ENCODE measurements around the gene CTPS2. TPM values are rescaled to one million over a fixed set of nuclear protein-coding genes. Genes with fewer than 3 reads are reported as not detected.

CTPS2 gene
- polyA plus RNA-seq, 3 donors = 1.4 to 3.4 (median 2.8) TPM

DNA sequence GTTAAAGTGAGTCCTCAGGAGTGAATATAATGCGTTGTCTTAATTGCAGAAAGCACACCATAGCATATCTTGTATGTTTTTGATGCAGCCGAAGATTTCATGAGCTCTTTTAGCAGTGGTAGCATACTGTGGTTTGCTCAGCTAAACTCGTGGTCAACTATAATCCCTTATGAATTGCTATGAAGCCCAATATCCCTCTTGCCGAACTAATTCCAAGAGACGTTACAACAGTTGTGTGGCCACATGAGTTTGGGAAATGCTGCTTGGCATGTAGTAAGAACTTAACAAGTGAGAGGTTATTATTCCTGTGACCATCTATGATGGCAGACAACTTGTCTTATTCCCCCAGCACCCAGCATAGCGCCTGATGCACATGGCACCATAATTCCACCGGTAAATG, 37.7 kb upstream of the CTPS2 start:
- intact Hi-C loops (cut with micrococcal nuclease) = no loop called here
- no peak overlapping the region for H3K4me2 ChIP-seq (replicated peaks; ENCODE audit: extremely low read depth, low read length, poor library complexity, severe bottlenecking)
- DNase-seq = no peak
- Mint-ChIP-seq H3K27me3 (ENCODE audit: low read depth in 3 of 3) (peaks cover 0 to 39% (median 0%) of the 10 kb centered on the region in 3 donors), H3K27ac (no peak overlapping the region), H3K9me3 (no peaks in the 10 kb centered on the region), H3K4me1 (no peaks in the 10 kb centered on the region), H3K36me3 (peaks cover 42 to 63% of the 10 kb centered on the region in 2 donors), H3K4me3 (no peak overlapping the region)
- no peak overlapping the region for H2AFZ ChIP-seq (ENCODE audit: insufficient read depth, low read depth, low read length, poor library complexity, severe bottlenecking)
- no peak overlapping the region for H3K27ac ChIP-seq (ENCODE audit: low read depth in 1 of 2, low read length in 2 of 2)
- H3K79me2 ChIP-seq (ENCODE audit: insufficient read depth, low read length) = no peaks in the 10 kb centered on the region
- peaks cover 39 to 63% of the 10 kb centered on the region in 2 donors for H3K36me3 ChIP-seq (replicated peaks in 1 of 2; ENCODE audit: control insufficient read depth in 1 of 2, insufficient read depth in 2 of 2, low read length in 2 of 2)
- no peaks in the 10 kb centered on the region for H4K20me1 ChIP-seq (ENCODE audit: insufficient read depth, low read length)
- no peaks in the 10 kb centered on the region for H3K4me1 ChIP-seq (ENCODE audit: control insufficient read depth in 1 of 2, insufficient read depth in 2 of 2, low read length in 2 of 2)
- no peaks in the 10 kb centered on the region for H3K9me3 ChIP-seq (replicated peaks in 1 of 2; ENCODE audit: control insufficient read depth in 1 of 2, insufficient read depth in 1 of 2, low read length in 2 of 2)
- H3K4me3 ChIP-seq (replicated peaks in 1 of 3; ENCODE audit: low read depth in 2 of 3, low read length in 3 of 3) = no peak overlapping the region
- no peak overlapping the region for H3K9ac ChIP-seq (ENCODE audit: insufficient read depth, low read length, poor library complexity, severe bottlenecking)
- H3K27me3 ChIP-seq (ENCODE audit: control insufficient read depth in 2 of 2, insufficient read depth in 2 of 2, low read length in 2 of 2) = no peaks in the 10 kb centered on the region
- WGBS (ENCODE audit: insufficient coverage) = no CpG with 5 or more reads among the region's 7 CpGs
- TF ChIP-seq, protein P1, sequence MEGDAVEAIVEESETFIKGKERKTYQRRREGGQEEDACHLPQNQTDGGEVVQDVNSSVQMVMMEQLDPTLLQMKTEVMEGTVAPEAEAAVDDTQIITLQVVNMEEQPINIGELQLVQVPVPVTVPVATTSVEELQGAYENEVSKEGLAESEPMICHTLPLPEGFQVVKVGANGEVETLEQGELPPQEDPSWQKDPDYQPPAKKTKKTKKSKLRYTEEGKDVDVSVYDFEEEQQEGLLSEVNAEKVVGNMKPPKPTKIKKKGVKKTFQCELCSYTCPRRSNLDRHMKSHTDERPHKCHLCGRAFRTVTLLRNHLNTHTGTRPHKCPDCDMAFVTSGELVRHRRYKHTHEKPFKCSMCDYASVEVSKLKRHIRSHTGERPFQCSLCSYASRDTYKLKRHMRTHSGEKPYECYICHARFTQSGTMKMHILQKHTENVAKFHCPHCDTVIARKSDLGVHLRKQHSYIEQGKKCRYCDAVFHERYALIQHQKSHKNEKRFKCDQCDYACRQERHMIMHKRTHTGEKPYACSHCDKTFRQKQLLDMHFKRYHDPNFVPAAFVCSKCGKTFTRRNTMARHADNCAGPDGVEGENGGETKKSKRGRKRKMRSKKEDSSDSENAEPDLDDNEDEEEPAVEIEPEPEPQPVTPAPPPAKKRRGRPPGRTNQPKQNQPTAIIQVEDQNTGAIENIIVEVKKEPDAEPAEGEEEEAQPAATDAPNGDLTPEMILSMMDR (IDR thresholded peaks at IDR 0.05) = no peak

DNA sequence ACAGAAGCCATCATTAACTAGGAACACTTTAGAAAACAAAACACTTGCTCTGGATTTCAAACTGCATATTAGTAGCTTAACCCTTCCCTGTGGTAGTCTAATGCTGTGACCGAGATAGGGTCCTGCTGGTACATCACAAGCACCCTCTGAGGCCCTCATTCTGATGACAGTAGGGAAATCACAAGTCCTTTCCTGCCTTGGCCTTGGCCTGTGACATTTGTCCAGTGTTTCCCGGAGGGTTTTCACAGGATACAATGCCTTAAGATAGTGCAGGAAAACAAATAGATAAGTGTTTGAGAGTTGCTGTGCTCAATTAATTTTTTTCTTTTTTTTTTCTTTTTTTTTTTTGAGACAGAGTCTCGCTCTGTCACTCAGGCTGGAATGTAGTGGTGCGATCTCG, 36.0 kb upstream of the CTPS2 start:
- Mint-ChIP-seq H3K9me3 (no peaks in the 10 kb centered on the region), H3K36me3 (peaks cover 42 to 70% of the 10 kb centered on the region in 2 donors), H3K27ac (no peak overlapping the region), H3K27me3 (ENCODE audit: low read depth in 3 of 3) (peaks cover 0 to 32% (median 0%) of the 10 kb centered on the region in 3 donors), H3K4me1 (no peaks in the 10 kb centered on the region), H3K4me3 (no peak overlapping the region)
- no peaks in the 10 kb centered on the region for H3K9me3 ChIP-seq (replicated peaks in 1 of 2; ENCODE audit: control insufficient read depth in 1 of 2, insufficient read depth in 1 of 2, low read length in 2 of 2)
- no peaks in the 10 kb centered on the region for H3K4me1 ChIP-seq (ENCODE audit: control insufficient read depth in 1 of 2, insufficient read depth in 2 of 2, low read length in 2 of 2)
- no peaks in the 10 kb centered on the region for H4K20me1 ChIP-seq (ENCODE audit: insufficient read depth, low read length)
- no peaks in the 10 kb centered on the region for H3K79me2 ChIP-seq (ENCODE audit: insufficient read depth, low read length)
- no peak overlapping the region for H3K9ac ChIP-seq (ENCODE audit: insufficient read depth, low read length, poor library complexity, severe bottlenecking)
- H3K27me3 ChIP-seq (ENCODE audit: control insufficient read depth in 2 of 2, insufficient read depth in 2 of 2, low read length in 2 of 2) = no peaks in the 10 kb centered on the region
- TF ChIP-seq, protein P1 (IDR thresholded peaks at IDR 0.05) = no peak
- no peak overlapping the region for H3K27ac ChIP-seq (ENCODE audit: low read depth in 1 of 2, low read length in 2 of 2)
- intact Hi-C loops (cut with micrococcal nuclease) = no loop called here
- no peak for DNase-seq
- H2AFZ ChIP-seq (ENCODE audit: insufficient read depth, low read depth, low read length, poor library complexity, severe bottlenecking) = no peak overlapping the region
- no CpG with 5 or more reads among the region's 5 CpGs for WGBS (ENCODE audit: insufficient coverage)
- H3K4me2 ChIP-seq (replicated peaks; ENCODE audit: extremely low read depth, low read length, poor library complexity, severe bottlenecking) = no peak overlapping the region
- no peak overlapping the region for H3K4me3 ChIP-seq (replicated peaks in 1 of 3; ENCODE audit: low read depth in 2 of 3, low read length in 3 of 3)
- H3K36me3 ChIP-seq (replicated peaks in 1 of 2; ENCODE audit: control insufficient read depth in 1 of 2, insufficient read depth in 2 of 2, low read length in 2 of 2) = peaks cover 47 to 68% of the 10 kb centered on the region in 2 donors

Data from CD14-positive monocyte (primary cell).